ENCODE measurements around the gene ABCA2.
A peak's percentile ranks its signal among the peaks of the same experiment; 100 is the strongest.

ABCA2 gene

GRCh38 chr9:136977649-136978072 lies 50.4 kb downstream of the ABCA2 start:
- H3K27me3 ChIP-seq (ENCODE audit: insufficient read depth, low read length, poor library complexity, severe bottlenecking) = no peaks in the 10 kb centered on the region
- H3K4me2 ChIP-seq (ENCODE audit: low read depth, low read length, poor library complexity, severe bottlenecking) = no peak overlapping the region
- no peak overlapping the region for H2AFZ ChIP-seq (ENCODE audit: low read length)
- H3K79me2 ChIP-seq (ENCODE audit: insufficient read depth, low read length) = no peaks in the 10 kb centered on the region
- TF ChIP-seq EZH2phosphoT487 (IDR thresholded peaks at IDR 0.05; ENCODE audit: borderline replicate concordance) = no peak
- TF ChIP-seq CTCF (conservative IDR thresholded peaks at IDR 0.05; ENCODE audit: low read length) = no peak
- no peaks in the 10 kb centered on the region for H3K9me3 ChIP-seq (ENCODE audit: insufficient read depth, low read depth, low read length)
- no peaks in the 10 kb centered on the region for H4K20me1 ChIP-seq (ENCODE audit: insufficient read depth, low read length, poor library complexity, severe bottlenecking)
- H3K9me2 ChIP-seq (replicated peaks; ENCODE audit: low read depth, low read length) = no peaks in the 10 kb centered on the region
- H3K4me1 ChIP-seq (ENCODE audit: insufficient read depth, low read length, poor library complexity, severe bottlenecking) = peaks cover 5% of the 10 kb centered on the region
- H3K36me3 ChIP-seq (ENCODE audit: insufficient read depth, low read length) = no peaks in the 10 kb centered on the region
- no peak overlapping the region for H3K4me3 ChIP-seq (ENCODE audit: low read length, poor library complexity, severe bottlenecking)
- no peaks in the 10 kb centered on the region for H3F3A ChIP-seq (ENCODE audit: low read depth)
- no peak overlapping the region for H3K9ac ChIP-seq (ENCODE audit: low read depth, low read length, poor library complexity, severe bottlenecking)

- Histone ChIP-seq H3K79me2 (ENCODE audit: insufficient read depth, low read length) (no peaks in the 10 kb centered on the region), H3K9me2 (replicated peaks; ENCODE audit: low read depth, low read length) (no peaks in the 10 kb centered on the region), H3F3A (ENCODE audit: low read depth) (no peaks in the 10 kb centered on the region), H3K36me3 (ENCODE audit: insufficient read depth, low read length) (no peaks in the 10 kb centered on the region), H4K20me1 (ENCODE audit: insufficient read depth, low read length, poor library complexity, severe bottlenecking) (no peaks in the 10 kb centered on the region), H3K4me1 (ENCODE audit: insufficient read depth, low read length, poor library complexity, severe bottlenecking) (peaks cover 5% of the 10 kb centered on the region), H3K27me3 (ENCODE audit: insufficient read depth, low read length, poor library complexity, severe bottlenecking) (no peaks in the 10 kb centered on the region), H3K4me3 (ENCODE audit: low read length, poor library complexity, severe bottlenecking) (no peak within 1 kb of the TSS), H3K9ac (ENCODE audit: low read depth, low read length, poor library complexity, severe bottlenecking) (no peak within 1 kb of the TSS), H2AFZ (ENCODE audit: low read length) (no peak within 1 kb of the TSS), H3K4me2 (ENCODE audit: low read depth, low read length, poor library complexity, severe bottlenecking) (no peak within 1 kb of the TSS), H3K9me3 (ENCODE audit: insufficient read depth, low read depth, low read length) (no peaks in the 10 kb centered on the region)
- no peak for TF ChIP-seq CTCF (conservative IDR thresholded peaks at IDR 0.05; ENCODE audit: low read length)
- TF ChIP-seq EZH2phosphoT487 (IDR thresholded peaks at IDR 0.05; ENCODE audit: borderline replicate concordance) = no peak
Measured at GRCh38 chr9:136977223-136977622, 50.8 kb downstream of the ABCA2 start, which contains the start of gene PTGDS. Gene PTGDS, plus strand, starts transcription at chr9:136977504. Its CDS starts 75 bp downstream, at chr9:136977579.

- peaks cover 5% of the 10 kb centered on the region for H3K4me1 ChIP-seq (ENCODE audit: insufficient read depth, low read length, poor library complexity, severe bottlenecking)
- H2AFZ ChIP-seq (ENCODE audit: low read length) = no peak overlapping the region
- no peaks in the 10 kb centered on the region for H4K20me1 ChIP-seq (ENCODE audit: insufficient read depth, low read length, poor library complexity, severe bottlenecking)
- H3K9me3 ChIP-seq (ENCODE audit: insufficient read depth, low read depth, low read length) = no peaks in the 10 kb centered on the region
- no peaks in the 10 kb centered on the region for H3K36me3 ChIP-seq (ENCODE audit: insufficient read depth, low read length)
- TF ChIP-seq EZH2phosphoT487 (IDR thresholded peaks at IDR 0.05; ENCODE audit: borderline replicate concordance) (no peak), CTCF (conservative IDR thresholded peaks at IDR 0.05; ENCODE audit: low read length) (peak; percentile 48)
- H3K27me3 ChIP-seq (ENCODE audit: insufficient read depth, low read length, poor library complexity, severe bottlenecking) = no peaks in the 10 kb centered on the region
- no peaks in the 10 kb centered on the region for H3F3A ChIP-seq (ENCODE audit: low read depth)
- H3K4me3 ChIP-seq (ENCODE audit: low read length, poor library complexity, severe bottlenecking) = no peak overlapping the region
- no peak overlapping the region for H3K4me2 ChIP-seq (ENCODE audit: low read depth, low read length, poor library complexity, severe bottlenecking)
- no peaks in the 10 kb centered on the region for H3K79me2 ChIP-seq (ENCODE audit: insufficient read depth, low read length)
- H3K9me2 ChIP-seq (replicated peaks; ENCODE audit: low read depth, low read length) = no peaks in the 10 kb centered on the region
- no peak overlapping the region for H3K9ac ChIP-seq (ENCODE audit: low read depth, low read length, poor library complexity, severe bottlenecking)
Measured at GRCh38 chr9:136975644-136976043, 52.4 kb downstream of the ABCA2 start.
